Erythroblast (primary cell): ENCODE results near the gene BAIAP2.

Experiments
- GATA1 ChIP-seq: IDR thresholded peaks from 2 replicates; pipeline ENCODE4 v1.6.1; 2011; ENCODE audit warnings: low read depth, mild to moderate bottlenecking, control low read depth, low read length, moderate library complexity
- POLR2A ChIP-seq: IDR thresholded peaks from 2 replicates; pipeline ENCODE4 v1.6.1; 2011; ENCODE audit warnings: mild to moderate bottlenecking, low read length

GRCh38 chr17:81118308-81119221 lies 83.6 kb downstream of the BAIAP2 start:
- TF ChIP-seq POLR2A (no peak), GATA1 (no peak)
